Activated CD8-positive, alpha-beta T cell treated with anti-CD3 and anti-CD28 coated beads for 36 hours (primary cell): ENCODE results near the gene CNTNAP1. TPM values are rescaled to one million over a fixed set of nuclear protein-coding genes. Genes with fewer than 3 reads are reported as not detected.
"Not testable (repeated sequence)": the region's sequence is repeated elsewhere in the genome, so short reads cannot be mapped to it uniquely, and the experiment has no call there.

Source experiments
- ATAC-seq: fragments of 200-7000 bp; cut with Tn5 transposase; one replicate; pipeline ENCODE4 v1.10.0; 2021; ENCODE audit warnings: mild to moderate bottlenecking, moderate library complexity
- CTCF ChIA-PET: fragments of 350-600 bp; sonication (Branson Sonifier 250); formaldehyde crosslinking; loops from one replicate; lab custom pipeline; 2021; ENCODE audit warnings: antibody characterized with exemption; lab: Charles Lee
- POLR2A ChIA-PET: fragments of 350-600 bp; sonication (Branson Sonifier 250); formaldehyde crosslinking; loops from one replicate; lab custom pipeline; 2021; ENCODE audit warnings: antibody characterized with exemption; lab: Charles Lee
- DNase-seq: peaks from one replicate; pipeline ENCODE4 v3.0.0-alpha.2; 2020
- H3K27ac Mint-ChIP-seq: one replicate; pipeline ENCODE4 v1.8.0; 2021; ENCODE audit warnings: mild to moderate bottlenecking, mixed read lengths
- H3K27me3 Mint-ChIP-seq: one replicate; pipeline ENCODE4 v1.8.0; 2021; ENCODE audit warnings: mixed read lengths
- H3K36me3 Mint-ChIP-seq: one replicate; pipeline ENCODE4 v1.8.0; 2021; ENCODE audit warnings: low read depth, mixed read lengths
- H3K4me1 Mint-ChIP-seq: one replicate; pipeline ENCODE4 v1.8.0; 2021; ENCODE audit warnings: low read depth, mixed read lengths
- H3K4me3 Mint-ChIP-seq: one replicate; pipeline ENCODE4 v1.8.0; 2021; ENCODE audit warnings: mild to moderate bottlenecking, moderate library complexity, mixed read lengths
- H3K9me3 Mint-ChIP-seq: one replicate; pipeline ENCODE4 v1.8.0; 2021; ENCODE audit warnings: mixed read lengths
- intact Hi-C: fragments of 100-400 bp; cut with micrococcal nuclease; formaldehyde crosslinking; loops from one replicate; pipeline ENCODE4 v1.10.0; 2022
- total RNA-seq, 2 experiments: library from RNA; stranded (reverse); gene quantifications; one replicate each; pipeline ENCODE4 v1.2.3, GENCODE V29; 2021
- TF ChIP-seq, protein P1 (sequence below): fragments of 200-600 bp; IDR thresholded peaks from one replicate; pipeline ENCODE4 v1.8.0; 2022; ENCODE audit warnings: antibody characterized with exemption, mild to moderate bottlenecking

CNTNAP1 gene
- total RNA-seq, 2 experiments from 2014 or later: 0.13 to 0.25 TPM

DNA sequence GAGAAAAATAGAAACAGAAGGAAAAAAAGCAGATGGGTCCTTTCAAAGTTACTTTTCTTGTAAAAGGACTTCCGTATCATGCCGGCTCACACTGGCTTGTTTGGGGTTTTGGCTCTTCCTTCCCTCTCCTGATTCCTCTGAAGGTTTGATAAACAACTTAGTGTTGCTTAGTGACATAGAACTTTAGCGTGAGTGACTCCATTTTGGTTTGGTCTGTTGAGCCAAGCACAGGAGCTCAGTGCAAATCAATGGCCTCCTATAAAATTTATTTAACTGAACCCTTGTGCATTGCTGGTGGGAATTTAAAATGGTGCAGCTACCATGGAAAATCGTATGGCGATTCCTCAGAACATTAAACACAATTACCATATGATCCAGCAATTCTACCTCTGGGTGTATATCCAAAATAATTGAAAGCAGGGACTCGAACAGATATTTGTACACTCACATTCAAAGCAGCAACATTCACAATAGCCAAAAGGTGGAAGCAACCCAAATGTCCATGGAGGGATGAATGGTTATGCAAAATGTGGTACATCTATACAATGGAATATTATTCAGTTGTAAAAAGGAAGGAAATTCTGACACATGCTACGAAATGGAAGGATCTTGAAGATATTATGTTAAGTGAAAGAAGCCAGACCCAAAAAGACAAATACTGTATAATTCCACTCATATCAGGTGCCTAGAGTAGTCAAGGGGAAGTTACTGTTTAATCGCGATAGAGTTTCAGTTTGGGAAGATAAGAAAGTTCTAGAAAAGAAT lies 24.3 kb upstream of the CNTNAP1 start:
- intact Hi-C loops: no loop called here
- no peak for ATAC-seq
- peak overlapping the region; percentile 89 for H3K4me3 Mint-ChIP-seq
- peaks cover 4% of the 10 kb centered on the region for H3K9me3 Mint-ChIP-seq
- H3K4me1 Mint-ChIP-seq: peaks cover 22% of the 10 kb centered on the region
- TF ChIP-seq, protein P1, sequence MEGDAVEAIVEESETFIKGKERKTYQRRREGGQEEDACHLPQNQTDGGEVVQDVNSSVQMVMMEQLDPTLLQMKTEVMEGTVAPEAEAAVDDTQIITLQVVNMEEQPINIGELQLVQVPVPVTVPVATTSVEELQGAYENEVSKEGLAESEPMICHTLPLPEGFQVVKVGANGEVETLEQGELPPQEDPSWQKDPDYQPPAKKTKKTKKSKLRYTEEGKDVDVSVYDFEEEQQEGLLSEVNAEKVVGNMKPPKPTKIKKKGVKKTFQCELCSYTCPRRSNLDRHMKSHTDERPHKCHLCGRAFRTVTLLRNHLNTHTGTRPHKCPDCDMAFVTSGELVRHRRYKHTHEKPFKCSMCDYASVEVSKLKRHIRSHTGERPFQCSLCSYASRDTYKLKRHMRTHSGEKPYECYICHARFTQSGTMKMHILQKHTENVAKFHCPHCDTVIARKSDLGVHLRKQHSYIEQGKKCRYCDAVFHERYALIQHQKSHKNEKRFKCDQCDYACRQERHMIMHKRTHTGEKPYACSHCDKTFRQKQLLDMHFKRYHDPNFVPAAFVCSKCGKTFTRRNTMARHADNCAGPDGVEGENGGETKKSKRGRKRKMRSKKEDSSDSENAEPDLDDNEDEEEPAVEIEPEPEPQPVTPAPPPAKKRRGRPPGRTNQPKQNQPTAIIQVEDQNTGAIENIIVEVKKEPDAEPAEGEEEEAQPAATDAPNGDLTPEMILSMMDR: no peak
- CTCF ChIA-PET: interaction anchor here (1.0 to 1.9 kb wide), 3 partner anchors 13 to 50 kb away, joined by 3 to 8 read pairs (median 3); no protein-coding TSS in a partner anchor
- H3K36me3 Mint-ChIP-seq: no peaks in the 10 kb centered on the region
- no peak for DNase-seq
- peaks cover 11% of the 10 kb centered on the region for H3K27me3 Mint-ChIP-seq
- peak overlapping the region; percentile 45 for H3K27ac Mint-ChIP-seq
- POLR2A ChIA-PET: no interaction called here

DNA sequence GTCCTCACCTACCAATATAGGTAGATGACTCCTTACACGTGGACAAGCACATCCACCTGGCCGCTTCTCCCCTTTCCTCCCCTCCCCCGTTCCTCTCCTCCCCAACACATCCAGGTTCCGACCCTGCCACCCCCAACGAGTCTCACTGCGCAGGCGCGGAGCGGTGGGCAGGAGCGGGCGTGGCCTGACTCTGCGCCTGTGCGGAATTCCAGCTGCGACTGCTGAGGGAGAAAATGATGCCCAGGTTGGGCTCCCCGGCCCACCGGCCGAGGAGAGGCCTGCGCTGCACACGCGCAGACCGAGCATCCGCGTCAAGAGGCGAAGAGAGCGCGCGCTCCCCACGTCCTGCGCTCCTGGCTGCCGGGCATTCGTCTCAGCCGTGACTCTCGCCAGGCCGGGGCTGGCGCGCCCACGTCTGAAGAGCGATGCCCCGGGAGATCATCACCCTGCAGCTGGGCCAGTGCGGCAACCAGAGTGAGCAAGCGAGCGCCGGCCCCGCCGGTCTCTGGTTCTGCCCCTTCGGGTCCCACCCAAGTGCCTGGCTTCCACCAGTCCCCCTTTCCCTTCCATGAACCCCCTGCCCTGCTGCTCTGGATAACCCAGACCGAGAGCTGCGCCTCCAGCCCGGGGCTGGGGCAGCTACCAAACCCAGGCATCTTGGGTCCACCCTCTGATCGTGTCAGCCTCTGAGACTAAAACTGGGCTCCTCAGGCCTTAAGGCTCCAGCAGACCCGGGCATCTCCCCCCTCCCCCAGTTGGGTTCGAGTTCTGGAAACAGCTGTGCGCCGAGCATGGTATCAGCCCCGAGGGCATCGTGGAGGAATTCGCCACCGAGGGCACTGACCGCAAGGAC lies 23.0 kb upstream of the CNTNAP1 start, which contains the start of gene TUBG2:
TUBG2 (plus strand) TSS at position 206 of the 853 bp plus-strand sequence; CDS start at position 426, 220 bp downstream.
- peaks cover 19% of the 10 kb centered on the region for H3K4me1 Mint-ChIP-seq
- no peaks in the 10 kb centered on the region for H3K36me3 Mint-ChIP-seq
- TF ChIP-seq, protein P1: no peak
- peak within 1 kb of the TSS; percentile 79 for H3K27ac Mint-ChIP-seq
- DNase-seq (peak; percentile 80), ATAC-seq (peak; percentile 87)
- ChIA-PET POLR2A (interaction anchor here (0.6 to 1.2 kb wide), 3 partner anchors 10 to 189 kb away, joined by 3 to 4 read pairs (median 3); no protein-coding TSS in a partner anchor), CTCF (interaction anchor here (0.6 to 1.9 kb wide), 5 partner anchors 12 to 71 kb away, joined by 3 to 8 read pairs (median 3); no protein-coding TSS in a partner anchor)
- intact Hi-C loops: no loop called here
- peak within 1 kb of the TSS; percentile 89 for H3K4me3 Mint-ChIP-seq
- H3K27me3 Mint-ChIP-seq: peaks cover 5% of the 10 kb centered on the region
- peaks cover 4% of the 10 kb centered on the region for H3K9me3 Mint-ChIP-seq

DNA sequence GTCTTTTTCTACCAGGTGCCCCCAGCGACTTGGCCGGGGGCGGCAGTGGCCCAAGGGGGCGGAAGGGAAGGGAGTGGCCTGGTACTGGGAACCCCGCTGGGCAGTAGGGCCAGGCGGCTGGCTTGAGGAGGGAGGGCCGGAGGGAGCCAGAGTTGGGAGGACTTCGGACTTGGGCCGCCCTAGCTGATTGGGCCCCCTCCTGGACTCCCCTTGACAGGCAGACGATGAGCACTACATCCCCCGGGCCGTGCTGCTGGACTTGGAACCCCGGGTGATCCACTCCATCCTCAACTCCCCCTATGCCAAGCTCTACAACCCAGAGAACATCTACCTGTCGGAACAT lies 22.4 kb upstream of the CNTNAP1 start:
- H3K9me3 Mint-ChIP-seq, H3K27me3 Mint-ChIP-seq, DNase-seq, H3K27ac Mint-ChIP-seq, intact Hi-C loops, H3K36me3 Mint-ChIP-seq, ATAC-seq: not testable (repeated sequence)
- ChIA-PET CTCF (interaction anchor here (1.1 kb wide), 1 partner anchor 20 kb away, joined by 3 read pairs; no protein-coding TSS in a partner anchor), POLR2A (interaction anchor here (0.9 to 1.2 kb wide), 2 partner anchors 9 to 16 kb away, joined by 3 to 4 read pairs; no protein-coding TSS in a partner anchor)
- Mint-ChIP-seq H3K4me1 (peaks cover 19% of the 10 kb centered on the region), H3K4me3 (peak overlapping the region; percentile 89)

DNA sequence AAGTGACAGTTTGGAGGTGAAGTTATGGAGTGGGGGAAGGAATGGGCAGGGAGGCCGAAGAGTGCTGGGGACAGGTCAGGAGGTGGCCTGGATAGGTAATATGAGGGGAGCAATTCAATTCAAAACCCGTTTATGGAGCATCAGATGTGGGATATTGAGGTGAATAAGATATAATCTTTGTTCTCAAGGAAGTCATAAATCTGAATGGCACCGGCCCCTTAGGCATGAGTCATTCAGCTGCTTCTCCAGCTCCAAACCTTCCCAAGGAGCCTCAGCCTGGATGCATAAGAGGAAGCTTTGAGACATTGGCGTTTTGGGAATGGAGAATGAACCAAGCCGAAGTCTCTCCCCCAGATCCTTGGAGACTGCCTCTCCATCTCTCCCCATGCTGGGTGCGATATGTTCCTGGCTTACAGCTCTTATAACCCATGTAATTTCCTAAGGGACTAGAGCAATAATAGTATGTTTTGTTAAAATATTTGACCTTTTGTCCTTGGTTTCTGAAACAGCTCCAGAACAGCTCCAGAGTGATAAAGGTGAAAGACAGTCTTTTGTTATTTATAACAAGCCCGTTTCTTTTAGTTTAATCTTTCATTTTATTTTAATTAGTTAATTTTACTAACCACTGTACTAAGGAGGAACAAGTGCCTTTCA lies 21.5 kb upstream of the CNTNAP1 start:
- no peak overlapping the region for H3K4me3 Mint-ChIP-seq

More for the DNA sequence above, 21.5 kb upstream of the CNTNAP1 start:
- no peak overlapping the region for H3K27ac Mint-ChIP-seq
- peaks cover 4% of the 10 kb centered on the region for H3K36me3 Mint-ChIP-seq
- ATAC-seq (no peak), DNase-seq (no peak)
- TF ChIP-seq, protein P1: no peak
- intact Hi-C loops: no loop called here
- H3K9me3 Mint-ChIP-seq: peaks cover 4% of the 10 kb centered on the region
- POLR2A ChIA-PET: no interaction called here
- CTCF ChIA-PET: interaction anchor here (1.4 to 2.2 kb wide), 3 partner anchors 10 to 23 kb away, joined by 4 to 10 read pairs (median 7); no protein-coding TSS in a partner anchor
- peaks cover 16% of the 10 kb centered on the region for H3K4me1 Mint-ChIP-seq
- H3K27me3 Mint-ChIP-seq: no peaks in the 10 kb centered on the region
